Mesendoderm (in vitro differentiated cells): ENCODE results near the gene CEACAM20.
A peak's percentile ranks its signal among the peaks of the same experiment; 100 is the strongest.
"Not testable (repeated sequence)": the region's sequence is repeated elsewhere in the genome, so short reads cannot be mapped to it uniquely, and the experiment has no call there.

Experiments used
- DNase-seq: peaks from one replicate; pipeline ENCODE4 v3.0.0; 2013
- H2AK5ac ChIP-seq: 2 replicates; pipeline ENCODE4 v1.6.1; 2013; ENCODE audit warnings: low read length, inconsistent platforms
- H2BK120ac ChIP-seq: 2 replicates; pipeline ENCODE4 v1.6.1; 2013; ENCODE audit warnings: low read depth, mild to moderate bottlenecking, low read length, moderate library complexity, mixed read lengths
- H2BK15ac ChIP-seq: replicated peaks from 2 replicates; pipeline ENCODE4 v1.6.1; 2013; ENCODE audit warnings: low read depth, mild to moderate bottlenecking, moderate library complexity
- H2BK5ac ChIP-seq: 2 replicates; pipeline ENCODE4 v1.6.1; 2013; ENCODE audit warnings: low read length, inconsistent platforms
- H3K18ac ChIP-seq: 2 replicates; pipeline ENCODE4 v1.6.1; 2013; ENCODE audit warnings: mild to moderate bottlenecking, low read length, mixed read lengths
- H3K23ac ChIP-seq: one replicate; pipeline ENCODE4 v1.6.1; 2013; ENCODE audit warnings: low read length
- H3K27ac ChIP-seq: 2 replicates; pipeline ENCODE4 v1.5.1; 2013; ENCODE audit warnings: low read depth, mild to moderate bottlenecking, inconsistent platforms, low read length, moderate library complexity
- H3K27me3 ChIP-seq: 2 replicates; pipeline ENCODE4 v1.6.1; 2013; ENCODE audit warnings: low read length, control low read depth, mild to moderate bottlenecking, inconsistent platforms; ENCODE audit not compliant: insufficient read depth, poor library complexity
- H3K36me3 ChIP-seq: 2 replicates; pipeline ENCODE4 v1.6.1; 2013; ENCODE audit warnings: low read length, inconsistent platforms; ENCODE audit not compliant: control insufficient read depth, insufficient read depth
- H3K4ac ChIP-seq: one replicate; pipeline ENCODE4 v1.6.1; 2013; ENCODE audit warnings: low read depth, mild to moderate bottlenecking, low read length, moderate library complexity
- H3K4me1 ChIP-seq: 2 replicates; pipeline ENCODE4 v1.6.1; 2013; ENCODE audit warnings: low read depth, low read length, inconsistent platforms; ENCODE audit not compliant: control insufficient read depth
- H3K4me2 ChIP-seq: 2 replicates; pipeline ENCODE4 v1.6.1; 2013; ENCODE audit warnings: low read length
- H3K4me3 ChIP-seq: 2 replicates; pipeline ENCODE4 v1.5.1; 2013; ENCODE audit warnings: mild to moderate bottlenecking, low read length
- H3K56ac ChIP-seq: one replicate; pipeline ENCODE4 v1.6.1; 2013; ENCODE audit warnings: low read length
- H3K79me1 ChIP-seq: 2 replicates; pipeline ENCODE4 v1.6.1; 2013; ENCODE audit warnings: low read length, inconsistent platforms
- H3K79me2 ChIP-seq: 2 replicates; pipeline ENCODE4 v1.6.1; 2013; ENCODE audit warnings: mild to moderate bottlenecking, low read length; ENCODE audit not compliant: control insufficient read depth, insufficient read depth
- H3K9ac ChIP-seq: 2 replicates; pipeline ENCODE4 v1.6.1; 2013; ENCODE audit warnings: low read length, inconsistent platforms
- H4K5ac ChIP-seq: one replicate; pipeline ENCODE4 v1.6.1; 2013; ENCODE audit warnings: low read length
- H4K8ac ChIP-seq: one replicate; pipeline ENCODE4 v1.6.1; 2013; ENCODE audit warnings: low read depth, mild to moderate bottlenecking, control low read depth, low read length, moderate library complexity
- WGBS: extraction: QIAGEN DNeasy Blood & Tissue Kit; methylation state at CpG from one replicate; pipeline ENCODE4 v1.1.7; 2013; ENCODE audit warnings: low lambda C conversion rate, missing lambda C conversion rate; ENCODE audit not compliant: insufficient coverage; ENCODE audit errors: extremely low coverage; 5-methylcytosine and 5-hydroxymethylcytosine counted together

The CEACAM20 gene

DNA sequence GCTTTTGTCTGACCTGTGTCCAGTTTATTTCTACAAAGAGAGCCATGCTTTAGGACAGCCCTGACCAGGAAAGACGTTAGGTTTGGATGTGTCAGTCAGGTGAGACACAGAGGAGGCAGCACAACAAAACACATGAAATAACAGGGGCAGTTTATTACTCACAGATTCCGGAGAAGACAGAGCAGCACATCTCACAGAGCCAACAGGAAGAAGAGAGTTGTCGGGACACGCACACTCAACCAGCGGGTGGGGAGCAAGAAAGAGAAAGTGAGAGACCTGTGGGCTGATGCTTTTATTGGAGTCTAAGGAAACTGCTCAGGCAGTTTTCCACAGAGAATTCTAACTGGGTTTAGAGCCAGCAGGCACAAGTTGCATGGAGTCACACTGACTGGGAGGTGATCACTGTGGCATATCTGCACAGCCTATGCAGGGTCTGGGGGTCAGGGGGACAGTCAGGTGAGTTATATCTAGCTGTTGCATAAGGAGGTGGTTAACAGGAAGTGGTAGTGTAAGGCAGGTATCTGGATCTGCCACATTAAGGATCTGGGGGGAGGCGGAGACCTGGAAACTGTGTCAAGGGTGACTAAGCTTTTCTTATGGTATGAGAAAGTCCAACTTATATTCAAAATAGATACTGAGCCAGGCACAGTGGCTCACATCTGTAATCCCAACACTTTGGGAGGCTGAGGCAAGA is 24.1 kb upstream of the CEACAM20 start:
- Histone ChIP-seq H3K18ac (no peak overlapping the region), H2BK120ac (no peak overlapping the region), H4K5ac (no peak overlapping the region), H2AK5ac (no peak overlapping the region), H3K4me1 (no peaks in the 10 kb centered on the region), H3K36me3 (no peaks in the 10 kb centered on the region), H2BK5ac (no peak overlapping the region), H2BK15ac (no peak overlapping the region), H4K8ac (no peak overlapping the region), H3K56ac (no peak overlapping the region), H3K27me3 (no peaks in the 10 kb centered on the region), H3K23ac (no peak overlapping the region), H3K79me2 (no peaks in the 10 kb centered on the region), H3K4me2 (no peak overlapping the region), H3K27ac (no peak overlapping the region), H3K9ac (no peak overlapping the region), H3K4ac (no peak overlapping the region), H3K79me1 (no peaks in the 10 kb centered on the region), H3K4me3 (no peak overlapping the region)
- WGBS = no CpG with 5 or more reads among the region's 6 CpGs
- no peak for DNase-seq

DNA sequence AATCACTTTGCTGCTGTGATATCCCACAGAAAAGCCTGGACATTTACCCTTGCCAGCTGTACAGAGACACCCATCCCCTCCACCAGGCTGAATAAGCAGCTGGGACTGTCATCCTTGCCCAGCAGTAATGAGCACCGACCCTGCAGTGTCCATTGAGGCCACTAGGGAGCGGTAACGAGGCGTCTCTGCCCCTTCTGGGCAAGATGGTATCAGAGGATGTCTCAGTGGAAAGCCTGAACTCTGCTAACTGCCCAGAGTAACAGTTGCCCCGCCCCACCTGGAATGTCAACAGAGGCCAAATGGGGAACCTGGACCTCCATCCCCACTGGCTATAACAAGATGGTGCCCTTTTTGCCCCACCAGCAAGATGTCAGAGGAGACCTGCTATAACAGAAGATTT is 22.8 kb upstream of the CEACAM20 start:
- H3K56ac ChIP-seq = no peak overlapping the region
- no peak overlapping the region for H3K4ac ChIP-seq
- H3K23ac ChIP-seq = no peak overlapping the region
- H3K79me2 ChIP-seq = no peaks in the 10 kb centered on the region
- DNase-seq = peak; percentile 83
- no peak overlapping the region for H4K8ac ChIP-seq
- no peak overlapping the region for H3K4me2 ChIP-seq
- H3K4me3 ChIP-seq = no peak overlapping the region
- H3K36me3 ChIP-seq = no peaks in the 10 kb centered on the region
- no peak overlapping the region for H2AK5ac ChIP-seq
- H2BK15ac ChIP-seq = no peak overlapping the region
- H3K4me1 ChIP-seq = no peaks in the 10 kb centered on the region
- no CpG with 5 or more reads among the region's 5 CpGs for WGBS
- H3K18ac ChIP-seq = no peak overlapping the region
- no peak overlapping the region for H3K9ac ChIP-seq
- H2BK5ac ChIP-seq = no peak overlapping the region
- H3K27ac ChIP-seq = no peak overlapping the region
- no peaks in the 10 kb centered on the region for H3K79me1 ChIP-seq
- H2BK120ac ChIP-seq = no peak overlapping the region
- no peaks in the 10 kb centered on the region for H3K27me3 ChIP-seq
- no peak overlapping the region for H4K5ac ChIP-seq

DNA sequence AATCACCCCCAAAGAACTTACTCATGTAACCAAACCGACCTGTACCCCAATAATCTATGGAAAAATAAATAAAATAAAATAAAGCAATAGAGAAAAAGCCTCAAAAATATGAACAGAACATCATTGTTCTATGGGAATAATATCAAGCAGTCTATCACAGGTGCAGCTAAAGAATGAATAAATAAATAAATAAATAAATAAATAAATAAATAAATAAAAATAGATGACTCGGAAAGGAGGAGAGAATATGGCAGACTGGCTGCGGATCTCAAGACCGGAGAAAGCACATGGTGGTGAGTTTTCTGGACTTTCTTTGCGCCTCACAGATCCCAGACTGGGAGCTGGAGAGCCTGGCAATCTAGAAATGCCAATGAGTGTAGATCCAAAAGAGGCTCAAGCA is 22.4 kb upstream of the CEACAM20 start:
- no peak overlapping the region for H4K8ac ChIP-seq
- no peak overlapping the region for H3K23ac ChIP-seq
- H3K79me1 ChIP-seq = no peaks in the 10 kb centered on the region
- H3K27ac ChIP-seq = no peak overlapping the region
- no peak overlapping the region for H2BK15ac ChIP-seq
- H3K4me2 ChIP-seq = no peak overlapping the region
- H3K4me3 ChIP-seq = no peak overlapping the region
- no peak overlapping the region for H4K5ac ChIP-seq
- no peak overlapping the region for H2BK5ac ChIP-seq
- no peaks in the 10 kb centered on the region for H3K36me3 ChIP-seq
- H3K79me2 ChIP-seq = no peaks in the 10 kb centered on the region
- WGBS = no CpG with 5 or more reads among the region's 5 CpGs
- no peaks in the 10 kb centered on the region for H3K27me3 ChIP-seq
- H3K18ac ChIP-seq = no peak overlapping the region
- H2AK5ac ChIP-seq = no peak overlapping the region
- no peak for DNase-seq
- H3K4ac ChIP-seq = no peak overlapping the region
- H3K4me1 ChIP-seq = no peaks in the 10 kb centered on the region
- H3K56ac ChIP-seq = no peak overlapping the region
- no peak overlapping the region for H3K9ac ChIP-seq
- H2BK120ac ChIP-seq = no peak overlapping the region

DNA sequence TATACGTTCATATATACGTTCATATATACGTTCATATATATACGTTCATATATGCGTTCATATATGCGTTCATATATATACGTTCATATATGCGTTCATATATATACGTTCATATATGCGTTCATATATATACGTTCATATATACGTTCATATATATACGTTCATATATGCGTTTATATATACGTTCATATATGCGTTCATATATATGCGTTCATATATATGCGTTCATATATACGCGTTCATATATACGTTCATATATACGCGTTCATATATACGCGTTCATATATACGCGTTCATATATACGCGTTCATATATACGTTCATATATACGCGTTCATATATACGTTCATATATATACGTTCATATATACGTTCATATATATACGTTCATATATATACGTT is 21.5 kb upstream of the CEACAM20 start:
- not testable (repeated sequence) for H2AK5ac ChIP-seq, H2BK120ac ChIP-seq, H3K27ac ChIP-seq, H2BK15ac ChIP-seq, H3K23ac ChIP-seq, H4K5ac ChIP-seq, H3K9ac ChIP-seq, H3K27me3 ChIP-seq, H3K56ac ChIP-seq, H3K18ac ChIP-seq, DNase-seq, H2BK5ac ChIP-seq, H3K4ac ChIP-seq, H3K79me1 ChIP-seq, H3K4me3 ChIP-seq, H3K79me2 ChIP-seq, H4K8ac ChIP-seq, H3K4me2 ChIP-seq, H3K36me3 ChIP-seq, H3K4me1 ChIP-seq
- 100% methylated on average over 20 of the region's 37 CpGs for WGBS

DNA sequence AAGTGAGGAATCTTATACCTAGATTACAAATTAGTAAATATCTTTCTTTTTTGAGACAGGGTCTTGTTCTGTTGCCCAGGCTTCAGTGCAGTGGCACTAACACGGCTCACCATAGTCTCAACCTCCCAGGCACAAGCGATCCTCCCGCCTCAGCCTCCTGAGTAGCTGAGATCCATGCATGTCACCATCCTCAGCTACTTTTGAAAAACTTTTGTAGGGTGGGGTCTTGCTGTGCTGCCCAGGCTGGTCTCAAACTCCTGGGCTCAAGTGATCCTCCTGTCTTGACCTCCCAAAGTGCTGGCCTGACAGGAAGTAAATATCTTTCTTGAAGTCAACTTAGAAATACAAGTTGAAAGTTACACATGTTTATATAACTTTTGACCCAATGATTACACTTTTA is 20.0 kb upstream of the CEACAM20 start:
- H3K4me2 ChIP-seq = no peak overlapping the region
- no peak for DNase-seq
- WGBS = no CpG with 5 or more reads among the region's 3 CpGs

DNA sequence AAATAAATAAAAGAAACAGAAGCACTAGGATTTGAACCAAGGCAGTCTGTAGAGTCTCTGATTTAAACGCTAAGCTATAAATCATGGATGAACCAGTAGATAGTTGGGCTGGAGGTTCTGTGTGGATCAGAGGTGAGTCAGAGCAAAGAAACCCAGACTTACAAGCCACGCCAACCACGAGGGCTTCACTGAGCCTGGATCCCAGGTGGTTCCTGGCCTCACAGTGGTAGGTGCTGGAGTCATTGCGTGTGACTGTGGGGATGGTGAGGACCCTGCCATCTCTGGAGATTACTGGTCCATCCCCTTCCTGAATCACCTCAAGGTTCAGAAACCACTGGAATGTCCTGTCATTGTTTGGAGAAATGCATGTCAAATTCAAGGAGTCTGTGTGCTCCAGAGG is 19.3 kb upstream of the CEACAM20 start:
- Histone ChIP-seq H2BK15ac (no peak overlapping the region), H3K36me3 (no peaks in the 10 kb centered on the region), H3K79me2 (no peaks in the 10 kb centered on the region), H3K23ac (no peak overlapping the region), H2BK5ac (no peak overlapping the region), H3K4ac (no peak overlapping the region), H3K27ac (no peak overlapping the region), H4K8ac (no peak overlapping the region), H3K4me3 (no peak overlapping the region), H2BK120ac (no peak overlapping the region), H3K27me3 (no peaks in the 10 kb centered on the region), H3K4me2 (no peak overlapping the region), H2AK5ac (no peak overlapping the region), H3K4me1 (no peaks in the 10 kb centered on the region), H3K56ac (no peak overlapping the region), H4K5ac (no peak overlapping the region), H3K79me1 (no peaks in the 10 kb centered on the region), H3K9ac (no peak overlapping the region), H3K18ac (no peak overlapping the region)
- WGBS = no CpG with 5 or more reads among the region's 4 CpGs
- no peak for DNase-seq

More for the DNA sequence above, 20.0 kb upstream of the CEACAM20 start:
- H3K27me3 ChIP-seq = no peaks in the 10 kb centered on the region
- no peak overlapping the region for H3K9ac ChIP-seq
- no peaks in the 10 kb centered on the region for H3K36me3 ChIP-seq
- no peak overlapping the region for H2BK15ac ChIP-seq
- H3K79me2 ChIP-seq = no peaks in the 10 kb centered on the region
- H2BK5ac ChIP-seq = no peak overlapping the region
- H3K18ac ChIP-seq = no peak overlapping the region
- H3K79me1 ChIP-seq = no peaks in the 10 kb centered on the region
- H4K8ac ChIP-seq = no peak overlapping the region
- H3K4ac ChIP-seq = no peak overlapping the region
- no peak overlapping the region for H3K4me3 ChIP-seq
- H2AK5ac ChIP-seq = no peak overlapping the region
- H3K27ac ChIP-seq = no peak overlapping the region
- no peaks in the 10 kb centered on the region for H3K4me1 ChIP-seq
- no peak overlapping the region for H3K56ac ChIP-seq
- no peak overlapping the region for H2BK120ac ChIP-seq
- no peak overlapping the region for H3K23ac ChIP-seq
- no peak overlapping the region for H4K5ac ChIP-seq
